AG10803 (cell line): ENCODE data around the gene TENT5D.
"Not testable (repeated sequence)": the region's sequence is repeated elsewhere in the genome, so short reads cannot be mapped to it uniquely, and the experiment has no call there.

Source experiments
- DNase-seq: peaks from one replicate; pipeline ENCODE4 v3.0.0; 2010; ENCODE audit warnings: low read depth
- H3K4me3 ChIP-seq: 2 replicates; pipeline ENCODE4 v1.5.1; 2011; ENCODE audit warnings: mild to moderate bottlenecking, low read length, control low read depth
- CTCF ChIP-seq: conservative IDR thresholded peaks from 2 replicates; pipeline ENCODE4 v1.5.1; 2011; ENCODE audit warnings: mild to moderate bottlenecking, low read length, control low read depth, inconsistent platforms

The TENT5D gene

GRCh38 chrX:80420147-80420546 is at the start of gene TENT5D:
Gene TENT5D, plus strand, starts transcription at chrX:80420447. Its CDS starts 22,093 bp downstream, at chrX:80442540.
- no peak for TF ChIP-seq CTCF
- no peak within 1 kb of the TSS for H3K4me3 ChIP-seq
- no peak for DNase-seq

DNA sequence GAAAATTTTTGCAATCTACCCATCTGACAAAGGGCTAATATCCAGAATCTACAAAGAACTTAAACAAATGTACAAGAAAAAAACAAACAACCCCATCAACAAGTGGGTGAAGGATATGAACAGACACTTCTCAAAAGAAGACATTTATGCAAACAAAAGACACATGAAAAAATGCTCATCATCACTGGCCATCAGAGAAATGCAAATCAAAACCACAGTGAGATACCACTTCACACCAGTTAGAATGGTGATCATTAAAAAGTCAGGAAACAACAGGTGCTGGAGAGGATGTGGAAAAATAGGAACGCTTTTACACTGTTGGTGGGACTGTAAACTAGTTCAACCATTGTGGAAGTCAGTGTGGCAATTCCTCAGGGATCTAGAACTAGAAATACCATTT is 34.6 kb upstream of the TENT5D start:
- DNase-seq, H3K4me3 ChIP-seq: not testable (repeated sequence)

GRCh38 chrX:80388206-80388605 is 32.0 kb upstream of the TENT5D start:
- DNase-seq: no peak
- no peak for TF ChIP-seq CTCF
- no peak overlapping the region for H3K4me3 ChIP-seq

GRCh38 chrX:80412042-80412441 is 8.2 kb upstream of the TENT5D start:
- DNase-seq: no peak
- no peak overlapping the region for H3K4me3 ChIP-seq
- TF ChIP-seq CTCF: no peak

DNA sequence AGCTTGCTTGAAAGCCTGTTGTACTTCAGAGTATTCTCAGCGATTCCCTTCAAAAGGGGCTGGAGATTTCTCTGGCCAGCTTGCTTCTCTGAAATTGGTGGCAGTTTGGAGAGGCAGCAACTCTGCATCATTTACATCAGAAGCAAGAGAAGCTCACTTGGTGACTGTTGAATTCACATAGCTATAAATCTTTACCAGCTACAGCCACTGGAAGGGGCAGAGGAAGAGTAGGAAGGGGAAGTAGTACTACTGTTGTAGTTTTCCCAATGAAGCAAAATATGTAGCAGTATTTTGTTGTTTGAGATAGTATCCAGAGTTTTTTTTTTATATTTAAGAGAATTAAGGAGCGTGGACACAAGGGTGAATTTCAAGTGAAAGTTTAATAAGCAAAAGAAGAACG is 2.8 kb downstream of the TENT5D start:
- H3K4me3 ChIP-seq: no peak overlapping the region
- DNase-seq: no peak
- no peak for TF ChIP-seq CTCF

DNA sequence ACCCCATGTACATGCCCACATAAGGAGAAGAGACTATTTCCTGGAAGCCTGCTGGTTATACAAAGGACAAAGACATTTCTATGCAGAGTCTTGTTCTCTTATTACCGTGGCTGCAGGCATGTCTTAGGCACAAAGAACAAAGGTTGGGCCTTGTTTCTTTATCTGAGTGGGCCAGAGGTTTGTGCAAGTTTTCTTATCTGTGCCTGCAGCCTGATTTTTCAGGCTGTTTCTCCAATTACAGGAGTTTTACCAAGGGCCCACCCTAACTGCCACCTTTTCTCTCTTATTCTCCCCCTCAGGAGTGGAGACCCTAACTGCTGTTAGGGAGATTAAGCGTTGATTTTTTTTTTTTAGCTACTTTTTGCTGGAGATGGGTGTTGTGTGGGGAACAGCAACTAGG is 3.5 kb downstream of the TENT5D start:
- no peak for DNase-seq
- no peak overlapping the region for H3K4me3 ChIP-seq
- TF ChIP-seq CTCF: no peak

GRCh38 chrX:80430826-80431504 is 10.7 kb downstream of the TENT5D start:
- DNase-seq: no peak
- no peak; the same call in 1 of the 2 replicates for TF ChIP-seq CTCF

GRCh38 chrX:80431505-80431832 is 11.2 kb downstream of the TENT5D start:
- no peak overlapping the region for H3K4me3 ChIP-seq
- no peak for DNase-seq
- TF ChIP-seq CTCF: no peak

More at GRCh38 chrX:80430826-80431504, 10.7 kb downstream of the TENT5D start:
- H3K4me3 ChIP-seq: no peak overlapping the region
